Measurements from ENCODE around the gene ATRNL1.

The ATRNL1 gene

DNA sequence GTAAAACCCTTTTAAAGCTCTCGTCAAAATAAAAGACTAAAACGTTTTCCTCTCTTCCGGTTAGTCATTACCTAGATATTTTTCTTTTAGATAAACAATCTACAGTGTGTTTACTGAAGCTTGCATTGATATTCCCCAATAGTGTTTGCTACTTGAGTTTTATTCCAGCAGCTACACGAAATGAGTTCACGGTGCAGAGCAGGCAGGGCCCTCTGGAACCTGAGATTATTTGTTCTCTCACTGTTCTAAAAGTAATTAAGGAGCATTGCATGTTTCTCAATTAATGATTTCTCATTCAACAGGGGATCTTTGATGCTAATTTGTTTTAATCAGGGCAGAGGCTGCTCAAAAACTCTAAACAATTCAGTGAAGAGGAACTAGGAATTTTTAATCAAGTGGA lies 860.1 kb downstream of the ATRNL1 start:
- Histone ChIP-seq H3K4me1 (peaks cover 6% of the 10 kb centered on the region), H3K9me3 (no peaks in the 10 kb centered on the region), H3K36me3 (replicated peaks) (no peaks in the 10 kb centered on the region), H3K4me3 (no peak overlapping the region), H3K27me3 (ENCODE audit: low read depth) (no peaks in the 10 kb centered on the region)
- DNase-seq (ENCODE audit: low spot score in 2 of 2), result no peak
- in situ Hi-C loops (cut with MboI; ENCODE audit: low sequenced_read_pairs), result no loop called here

DNA sequence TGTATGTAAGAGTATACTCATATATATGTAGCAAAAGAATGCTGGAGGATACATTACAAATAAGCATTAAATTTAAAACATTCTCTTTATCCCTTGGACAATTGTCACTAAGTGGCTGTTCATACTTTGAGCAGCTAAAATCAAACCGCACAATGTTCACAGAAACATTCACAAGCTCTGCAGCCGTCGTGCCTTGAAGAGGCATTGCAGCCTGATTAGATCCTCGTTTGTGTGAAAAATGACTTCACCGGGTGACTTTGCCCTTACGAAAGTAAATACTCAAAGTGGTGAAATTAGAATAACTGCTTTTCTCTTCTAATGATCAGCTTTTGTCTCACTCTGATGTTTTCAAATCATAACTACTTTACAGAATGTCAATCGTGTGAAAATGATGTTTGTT lies 860.8 kb downstream of the ATRNL1 start:
- in situ Hi-C loops (cut with MboI; ENCODE audit: low sequenced_read_pairs), result no loop called here
- no peaks in the 10 kb centered on the region for H3K9me3 ChIP-seq
- DNase-seq (ENCODE audit: low spot score in 2 of 2), result no peak

DNA sequence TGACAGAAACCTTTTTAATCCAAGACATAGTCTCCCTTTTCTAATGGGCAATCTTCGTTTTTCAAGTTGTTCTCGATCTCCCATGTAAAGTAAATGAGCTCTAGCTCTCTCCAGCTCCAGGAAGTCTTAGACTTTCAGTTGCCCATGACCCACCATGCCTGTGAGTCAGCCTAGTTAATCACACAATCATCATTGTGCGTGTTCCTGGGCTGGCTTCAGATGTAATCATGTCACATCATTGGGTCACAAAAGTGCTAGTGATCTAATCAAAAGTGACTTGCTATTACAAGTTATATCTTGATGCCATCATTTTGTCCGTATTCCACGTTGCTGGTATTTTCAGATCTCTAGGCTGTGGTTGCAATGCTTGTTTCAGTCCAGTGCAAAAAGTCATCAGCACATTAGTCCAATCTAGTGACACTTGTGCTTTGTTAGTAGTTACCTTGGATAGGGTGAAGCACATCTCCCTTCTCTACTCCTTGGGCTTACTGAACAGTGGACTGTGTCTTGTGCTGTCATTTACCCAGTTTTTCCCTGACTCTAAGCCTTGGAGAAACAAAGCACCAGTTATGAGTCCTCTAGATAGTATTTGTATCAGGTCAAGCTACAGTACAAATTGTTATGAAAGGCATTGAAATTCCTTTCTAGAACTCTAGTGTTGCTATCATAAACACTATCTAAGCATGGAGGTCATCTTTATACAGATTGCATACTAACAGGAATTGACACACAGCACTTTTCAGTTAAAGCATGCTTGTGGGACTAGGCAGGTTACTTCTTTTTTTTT lies 863.3 kb downstream of the ATRNL1 start:
- H3K9me3 ChIP-seq, result no peaks in the 10 kb centered on the region
- no peak for DNase-seq (ENCODE audit: low spot score in 2 of 2)
- H3K27me3 ChIP-seq (ENCODE audit: low read depth), result no peaks in the 10 kb centered on the region
- in situ Hi-C loops (cut with MboI; ENCODE audit: low sequenced_read_pairs), result no loop called here
- H3K36me3 ChIP-seq (replicated peaks), result no peaks in the 10 kb centered on the region
- H3K4me3 ChIP-seq, result no peak overlapping the region
- H3K4me1 ChIP-seq, result peaks cover 5% of the 10 kb centered on the region; the same call in 1 of the 2 replicates

More for the DNA sequence above, 860.8 kb downstream of the ATRNL1 start:
- Histone ChIP-seq H3K27me3 (ENCODE audit: low read depth) (no peaks in the 10 kb centered on the region), H3K36me3 (replicated peaks) (no peaks in the 10 kb centered on the region), H3K4me3 (no peak overlapping the region), H3K4me1 (peaks cover 5% of the 10 kb centered on the region; the same call in 1 of the 2 replicates)

DNA sequence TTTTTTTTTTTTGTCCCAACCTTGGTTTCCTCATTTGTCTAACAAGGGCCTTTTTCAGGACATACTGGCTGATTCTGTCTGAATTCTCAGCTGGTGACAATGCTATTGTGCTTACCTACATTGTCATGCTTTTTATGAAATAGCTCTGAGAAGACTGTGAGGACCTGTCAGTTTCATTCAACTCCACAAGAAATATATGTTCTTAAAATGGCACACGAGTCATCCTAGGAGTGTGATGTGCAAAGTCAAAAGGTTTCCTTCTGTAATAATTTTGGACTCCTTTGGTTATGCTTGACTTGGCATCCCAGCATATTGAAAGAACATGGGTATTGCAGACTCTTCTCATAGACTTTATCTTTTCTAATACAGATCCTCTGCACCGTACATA lies 863.8 kb downstream of the ATRNL1 start:
- no peaks in the 10 kb centered on the region for H3K9me3 ChIP-seq
- H3K27me3 ChIP-seq (ENCODE audit: low read depth), result no peaks in the 10 kb centered on the region
- in situ Hi-C loops (cut with MboI; ENCODE audit: low sequenced_read_pairs), result no loop called here
- H3K4me1 ChIP-seq, result peaks cover 5% of the 10 kb centered on the region; the same call in 1 of the 2 replicates
- DNase-seq (ENCODE audit: low spot score in 2 of 2), result no peak
- no peaks in the 10 kb centered on the region for H3K36me3 ChIP-seq (replicated peaks)
- no peak overlapping the region for H3K4me3 ChIP-seq

DNA sequence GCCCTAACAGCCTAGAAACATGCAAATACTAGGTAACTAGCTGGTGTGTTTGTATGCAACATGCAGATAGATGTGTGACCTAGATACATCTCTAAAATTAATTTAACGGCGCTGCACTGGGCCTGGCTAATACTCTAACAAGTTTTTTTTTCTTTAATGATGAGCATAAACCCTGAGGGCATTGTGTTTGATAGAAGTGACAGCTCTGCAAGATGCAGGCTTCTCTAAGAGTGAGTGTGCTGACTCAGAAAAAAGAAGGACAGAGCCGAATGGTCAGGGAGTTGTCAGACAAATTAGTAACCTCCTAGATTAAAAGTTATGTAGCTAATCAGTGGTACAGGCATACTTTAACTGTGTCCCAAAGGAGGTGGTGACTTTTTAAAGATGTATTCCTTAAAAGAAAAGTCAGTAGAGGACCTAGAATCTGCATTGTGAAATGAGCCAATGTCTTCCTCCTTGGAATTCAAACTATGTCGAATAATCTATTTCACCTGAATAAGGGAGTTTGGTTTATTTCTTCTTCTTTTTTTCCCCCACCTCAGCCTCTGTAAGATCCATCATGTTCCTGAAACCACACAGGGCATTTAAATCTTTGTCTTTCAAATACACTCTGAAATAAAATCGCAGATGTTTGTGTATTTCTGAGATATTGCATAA lies 864.7 kb downstream of the ATRNL1 start:
- peaks cover 2% of the 10 kb centered on the region; the same call in 1 of the 2 replicates for H3K4me1 ChIP-seq
- H3K4me3 ChIP-seq, result no peak overlapping the region
- DNase-seq (ENCODE audit: low spot score in 2 of 2), result no peak
- no peaks in the 10 kb centered on the region for H3K9me3 ChIP-seq
- in situ Hi-C loops (cut with MboI; ENCODE audit: low sequenced_read_pairs), result no loop called here
- H3K36me3 ChIP-seq (replicated peaks), result no peaks in the 10 kb centered on the region
- H3K27me3 ChIP-seq (ENCODE audit: low read depth), result no peaks in the 10 kb centered on the region

DNA sequence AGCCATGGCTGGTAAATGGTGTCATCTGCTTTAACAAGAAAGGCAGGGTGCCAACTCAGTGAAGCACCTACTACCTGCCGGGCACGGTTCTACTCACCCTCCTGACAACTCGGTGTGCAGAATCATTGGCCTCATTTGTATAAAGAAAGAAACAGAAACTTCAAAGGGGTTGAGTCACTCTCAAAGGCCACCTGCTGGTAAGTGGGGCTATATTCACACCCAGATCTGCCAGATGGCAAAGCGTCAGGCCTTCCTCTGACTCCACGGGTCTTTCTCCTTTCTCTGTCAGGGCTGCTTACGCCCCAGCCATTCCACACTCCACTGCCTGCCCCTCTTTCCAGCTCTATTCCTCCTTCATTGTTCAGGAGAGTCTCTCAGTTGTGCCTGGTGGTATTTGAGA lies 870.7 kb downstream of the ATRNL1 start:
- in situ Hi-C loops (cut with MboI; ENCODE audit: low sequenced_read_pairs), result no loop called here
- Histone ChIP-seq H3K4me1 (no peaks in the 10 kb centered on the region), H3K4me3 (no peak overlapping the region), H3K36me3 (replicated peaks) (no peaks in the 10 kb centered on the region), H3K9me3 (no peaks in the 10 kb centered on the region), H3K27me3 (ENCODE audit: low read depth) (no peaks in the 10 kb centered on the region)
- DNase-seq (ENCODE audit: low spot score in 2 of 2), result no peak

DNA sequence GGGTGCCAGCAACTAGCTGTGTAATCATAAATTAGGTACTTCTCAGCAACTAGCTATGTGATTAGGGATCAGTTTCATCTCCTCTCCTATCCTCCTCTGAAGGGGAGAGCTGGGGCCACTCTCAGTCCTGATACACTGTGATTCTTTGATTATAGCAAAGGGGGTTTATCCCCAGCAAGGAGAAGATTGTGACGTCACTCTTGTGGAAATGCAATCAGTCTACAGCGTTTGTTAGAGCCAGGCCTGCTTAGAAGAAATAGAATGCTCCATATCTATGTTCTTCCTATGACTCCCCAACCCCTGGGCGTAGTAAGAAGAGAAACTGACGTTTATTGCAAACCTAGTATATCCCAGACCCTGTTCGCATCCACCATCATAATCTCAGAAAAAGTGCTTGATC lies 871.7 kb downstream of the ATRNL1 start:
- Histone ChIP-seq H3K9me3 (no peaks in the 10 kb centered on the region), H3K27me3 (ENCODE audit: low read depth) (no peaks in the 10 kb centered on the region), H3K36me3 (replicated peaks) (no peaks in the 10 kb centered on the region), H3K4me3 (no peak overlapping the region), H3K4me1 (no peaks in the 10 kb centered on the region)
- in situ Hi-C loops (cut with MboI; ENCODE audit: low sequenced_read_pairs), result no loop called here
- DNase-seq (ENCODE audit: low spot score in 2 of 2), result no peak

DNA sequence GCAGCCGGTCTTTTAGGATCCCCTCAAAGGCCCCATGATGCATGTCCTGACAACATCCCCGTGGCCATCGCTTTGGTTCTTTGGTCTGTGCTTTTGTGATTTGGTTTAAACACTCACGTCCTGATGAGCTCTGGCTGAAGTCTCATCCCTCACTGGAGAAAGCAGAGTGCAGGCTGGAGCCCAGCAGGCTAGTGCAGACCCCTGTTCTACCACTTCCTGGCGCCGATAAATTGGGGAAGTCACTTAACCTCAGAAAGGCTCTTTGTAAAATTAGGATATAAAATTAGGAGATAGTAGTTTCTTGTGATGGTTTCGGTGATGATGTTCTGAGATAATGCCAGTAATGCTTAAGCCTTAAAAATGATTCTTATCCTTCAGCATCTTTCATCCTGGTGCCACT lies 872.2 kb downstream of the ATRNL1 start:
- Histone ChIP-seq H3K4me3 (no peak overlapping the region), H3K27me3 (ENCODE audit: low read depth) (no peaks in the 10 kb centered on the region), H3K9me3 (no peaks in the 10 kb centered on the region), H3K36me3 (replicated peaks) (no peaks in the 10 kb centered on the region), H3K4me1 (no peaks in the 10 kb centered on the region)
- in situ Hi-C loops (cut with MboI; ENCODE audit: low sequenced_read_pairs), result no loop called here
- no peak for DNase-seq (ENCODE audit: low spot score in 2 of 2)

DNA sequence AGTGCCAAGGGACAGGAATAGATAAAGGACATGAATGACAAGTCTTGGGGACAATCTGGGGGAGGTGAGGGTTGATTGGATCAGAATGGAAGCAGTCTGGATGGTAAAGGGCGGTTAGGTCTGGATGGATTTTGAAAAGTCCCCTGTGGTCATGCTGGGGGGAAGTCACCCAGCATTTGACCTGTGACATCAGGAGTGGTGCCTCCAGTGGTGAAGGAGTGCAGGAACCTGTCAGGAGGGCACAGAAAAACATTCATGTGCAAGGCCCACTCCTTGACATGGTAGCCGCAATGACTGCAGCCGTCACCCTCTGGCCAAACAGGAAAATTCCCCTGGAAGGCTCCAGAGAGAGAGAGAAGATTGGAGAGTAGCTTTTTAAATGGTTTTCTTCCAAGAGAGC lies 875.1 kb downstream of the ATRNL1 start:
- DNase-seq (ENCODE audit: low spot score in 2 of 2), result no peak
- H3K36me3 ChIP-seq (replicated peaks), result no peaks in the 10 kb centered on the region
- no peaks in the 10 kb centered on the region for H3K4me1 ChIP-seq
- H3K9me3 ChIP-seq, result no peaks in the 10 kb centered on the region
- no peaks in the 10 kb centered on the region for H3K27me3 ChIP-seq (ENCODE audit: low read depth)
- in situ Hi-C loops (cut with MboI; ENCODE audit: low sequenced_read_pairs), result no loop called here
- H3K4me3 ChIP-seq, result no peak overlapping the region

DNA sequence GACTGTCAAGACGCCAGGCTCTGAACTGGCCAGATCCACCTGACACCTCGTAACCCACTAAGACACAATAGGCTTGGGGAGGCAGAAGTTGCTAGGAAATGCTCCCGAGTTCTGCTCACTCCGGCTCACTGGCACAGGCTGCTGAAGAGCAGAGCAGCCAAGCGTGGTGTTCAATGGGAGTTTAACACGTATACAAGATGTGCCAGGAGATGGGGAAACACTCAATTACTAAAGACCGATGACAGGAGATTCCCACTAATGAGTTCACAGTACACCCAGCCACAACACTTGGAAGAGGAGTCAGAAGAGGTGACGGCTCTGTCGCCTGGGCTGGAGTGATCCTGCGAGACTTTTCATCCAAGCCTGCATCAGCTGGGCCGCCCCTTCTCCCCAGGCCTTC lies 876.4 kb downstream of the ATRNL1 start:
- in situ Hi-C loops (cut with MboI; ENCODE audit: low sequenced_read_pairs), result no loop called here
- H3K27me3 ChIP-seq (ENCODE audit: low read depth), result no peaks in the 10 kb centered on the region
- no peaks in the 10 kb centered on the region for H3K9me3 ChIP-seq
- no peaks in the 10 kb centered on the region for H3K4me1 ChIP-seq
- H3K4me3 ChIP-seq, result no peak overlapping the region
- no peak for DNase-seq (ENCODE audit: low spot score in 2 of 2)
- no peaks in the 10 kb centered on the region for H3K36me3 ChIP-seq (replicated peaks)

DNA sequence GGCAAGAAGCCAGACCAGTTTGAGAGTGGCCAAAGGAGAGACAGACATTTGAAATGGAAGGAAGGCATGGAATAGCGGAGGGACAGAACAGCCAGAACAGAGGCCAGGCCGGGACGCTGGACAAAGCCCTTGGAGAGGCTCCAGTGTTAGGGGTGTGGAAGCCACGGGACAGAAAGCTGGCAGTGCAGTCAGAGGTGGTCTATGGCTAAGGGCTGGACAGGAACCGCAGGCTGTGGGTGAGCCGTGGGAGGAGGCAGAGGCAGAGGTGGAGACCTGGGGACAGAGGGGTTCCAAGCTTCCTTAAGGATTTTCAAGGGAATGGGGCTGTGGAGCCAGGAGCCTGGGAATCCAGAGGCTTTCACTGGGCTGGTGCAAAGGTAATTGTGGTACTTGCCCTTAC lies 878.8 kb downstream of the ATRNL1 start:
- in situ Hi-C loops (cut with MboI; ENCODE audit: low sequenced_read_pairs), result no loop called here

DNA sequence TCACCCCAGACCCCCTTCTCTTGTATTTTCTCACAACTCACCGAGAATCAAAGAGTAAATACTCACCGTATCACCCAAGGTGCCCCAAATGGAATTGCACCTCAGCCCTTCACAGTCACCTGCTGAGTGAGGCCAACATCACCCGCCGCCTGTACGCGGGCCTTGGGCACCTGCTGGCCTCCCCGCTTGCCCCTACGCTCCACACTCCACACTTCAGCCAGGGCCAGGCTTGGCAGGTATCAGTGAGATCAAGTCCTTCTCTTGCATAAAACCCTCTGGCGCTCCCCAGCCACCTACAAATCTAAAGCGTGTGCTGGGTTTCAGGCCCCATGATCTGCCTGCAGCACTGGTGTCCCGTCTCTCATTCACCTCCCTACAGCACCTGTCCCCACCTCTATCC lies 879.3 kb downstream of the ATRNL1 start:
- in situ Hi-C loops (cut with MboI; ENCODE audit: low sequenced_read_pairs), result no loop called here
- no peaks in the 10 kb centered on the region for H3K27me3 ChIP-seq (ENCODE audit: low read depth)
- H3K9me3 ChIP-seq, result no peaks in the 10 kb centered on the region

More for the DNA sequence above, 878.8 kb downstream of the ATRNL1 start:
- H3K9me3 ChIP-seq, result no peaks in the 10 kb centered on the region
- no peak overlapping the region for H3K4me3 ChIP-seq
- no peaks in the 10 kb centered on the region for H3K27me3 ChIP-seq (ENCODE audit: low read depth)
- no peaks in the 10 kb centered on the region for H3K4me1 ChIP-seq
- DNase-seq (ENCODE audit: low spot score in 2 of 2), result no peak
- H3K36me3 ChIP-seq (replicated peaks), result no peaks in the 10 kb centered on the region

DNA sequence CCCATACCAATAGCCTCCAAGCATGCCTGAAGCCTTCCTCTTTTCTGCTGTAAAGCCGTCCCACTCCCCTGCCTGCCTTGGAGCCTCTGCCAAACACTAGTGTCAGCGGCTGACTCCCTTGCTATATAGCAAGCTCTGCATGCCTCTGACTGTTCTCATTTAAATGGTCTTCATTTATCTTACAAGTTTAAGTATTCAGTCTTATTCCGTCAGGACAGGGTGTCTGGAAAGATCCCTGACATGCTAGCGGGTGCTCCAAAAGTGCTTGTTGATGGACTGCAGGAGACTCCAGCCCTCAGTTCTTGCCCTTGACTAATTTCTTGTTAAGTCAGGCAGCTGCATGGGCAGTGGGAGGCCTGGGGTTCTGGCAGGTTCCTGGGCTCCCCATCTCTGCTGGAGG lies 881.2 kb downstream of the ATRNL1 start:
- in situ Hi-C loops (cut with MboI; ENCODE audit: low sequenced_read_pairs), result no loop called here
- no peaks in the 10 kb centered on the region for H3K27me3 ChIP-seq (ENCODE audit: low read depth)
- no peak for DNase-seq (ENCODE audit: low spot score in 2 of 2)

More for the DNA sequence above, 879.3 kb downstream of the ATRNL1 start:
- no peaks in the 10 kb centered on the region for H3K36me3 ChIP-seq (replicated peaks)
- no peak for DNase-seq (ENCODE audit: low spot score in 2 of 2)
- H3K4me1 ChIP-seq, result no peaks in the 10 kb centered on the region
- H3K4me3 ChIP-seq, result no peak overlapping the region

DNA sequence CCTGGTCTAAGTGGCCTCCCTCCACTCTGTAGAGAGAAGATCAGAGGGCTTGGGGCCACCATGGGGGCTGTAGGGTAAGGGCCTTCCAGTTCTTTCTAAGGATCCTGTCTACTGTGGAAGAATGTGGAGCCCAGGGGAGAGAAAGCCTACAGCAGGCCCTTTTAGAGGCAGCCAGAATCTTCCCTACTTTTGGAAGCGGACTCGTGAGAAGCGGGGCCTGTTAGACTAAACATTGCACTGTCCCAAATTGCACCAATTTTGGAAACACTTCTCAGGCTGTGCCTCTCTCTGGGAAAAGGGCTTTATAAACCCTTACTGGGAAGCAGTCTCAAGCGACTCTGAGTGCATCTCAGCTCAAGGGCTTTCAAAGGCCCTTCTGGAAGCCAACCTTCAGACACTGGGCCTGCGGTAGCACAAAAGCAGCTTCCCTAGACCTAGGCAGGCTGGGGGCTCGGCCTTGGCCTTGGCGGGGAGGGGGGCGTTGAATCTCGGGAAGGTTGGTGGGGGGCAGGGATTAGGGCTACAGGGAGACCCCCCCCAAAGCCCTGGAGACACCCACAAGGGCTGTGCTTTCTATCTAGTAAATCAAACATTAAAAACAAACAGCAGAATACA lies 881.8 kb downstream of the ATRNL1 start:
- Histone ChIP-seq H3K9me3 (no peaks in the 10 kb centered on the region), H3K4me1 (no peaks in the 10 kb centered on the region), H3K36me3 (replicated peaks) (no peaks in the 10 kb centered on the region), H3K4me3 (no peak overlapping the region), H3K27me3 (ENCODE audit: low read depth) (no peaks in the 10 kb centered on the region)
- no peak for DNase-seq (ENCODE audit: low spot score in 2 of 2)
- in situ Hi-C loops (cut with MboI; ENCODE audit: low sequenced_read_pairs), result no loop called here

More for the DNA sequence above, 881.2 kb downstream of the ATRNL1 start:
- no peak overlapping the region for H3K4me3 ChIP-seq
- H3K36me3 ChIP-seq (replicated peaks), result no peaks in the 10 kb centered on the region
- no peaks in the 10 kb centered on the region for H3K9me3 ChIP-seq
- H3K4me1 ChIP-seq, result no peaks in the 10 kb centered on the region
